Neuronal stem cell (in vitro differentiated cells): ENCODE results near the gene NEB.

Source experiments
- DNase-seq: peaks from one replicate; pipeline ENCODE4 v3.0.0-alpha.2; 2013; ENCODE audit warnings: low spot score
- H2AFZ ChIP-seq: one replicate; pipeline ENCODE4 v1.6.1; 2013; ENCODE audit warnings: mild to moderate bottlenecking, low read length, inconsistent platforms
- H2AK5ac ChIP-seq: 2 replicates; pipeline ENCODE4 v1.6.1; 2013; ENCODE audit warnings: low read depth, mild to moderate bottlenecking, inconsistent platforms, low read length, moderate library complexity, mixed read lengths
- H2BK120ac ChIP-seq: 2 replicates; pipeline ENCODE4 v1.6.1; 2013; ENCODE audit warnings: low read depth, mild to moderate bottlenecking, inconsistent platforms, low read length, moderate library complexity, mixed read lengths
- H2BK12ac ChIP-seq: one replicate; pipeline ENCODE4 v1.6.1; 2013; ENCODE audit warnings: low read length, inconsistent platforms
- H2BK15ac ChIP-seq: 2 replicates; pipeline ENCODE4 v1.6.1; 2013; ENCODE audit warnings: mild to moderate bottlenecking, low read length, inconsistent platforms, mixed read lengths
- H2BK5ac ChIP-seq: one replicate; pipeline ENCODE4 v1.6.1; 2013; ENCODE audit warnings: inconsistent platforms, mild to moderate bottlenecking, low read length, moderate library complexity
- H3K14ac ChIP-seq: one replicate; pipeline ENCODE4 v1.6.1; 2013; ENCODE audit warnings: low read length, inconsistent platforms
- H3K18ac ChIP-seq: 2 replicates; pipeline ENCODE4 v1.6.1; 2013; ENCODE audit warnings: low read length, inconsistent platforms
- H3K23ac ChIP-seq: 2 replicates; pipeline ENCODE4 v1.6.1; 2013; ENCODE audit warnings: low read depth, mild to moderate bottlenecking, mixed read lengths, low read length, inconsistent platforms; ENCODE audit not compliant: poor library complexity
- H3K27ac ChIP-seq: replicated peaks from 3 replicates; pipeline ENCODE4 v1.5.1; 2013; ENCODE audit warnings: low read length, inconsistent platforms
- H3K27me3 ChIP-seq, 3 experiments: 2 replicates each; pipeline ENCODE4 v1.6.1; 2013; ENCODE audit warnings: low read length in 3 of 3, mild to moderate bottlenecking in 2 of 3, inconsistent platforms in 1 of 3, low read depth in 1 of 3, mixed read lengths in 1 of 3, moderate library complexity in 1 of 3; ENCODE audit not compliant: control insufficient read depth in 3 of 3, insufficient read depth in 3 of 3
- H3K36me3 ChIP-seq, 2 donors: replicated peaks in 1 of 2; 2 replicates each; pipeline ENCODE4 v1.6.1; 2013; ENCODE audit warnings: low read length in 2 of 2; ENCODE audit not compliant: control insufficient read depth in 2 of 2, insufficient read depth in 2 of 2
- H3K4ac ChIP-seq: 2 replicates; pipeline ENCODE4 v1.6.1; 2013; ENCODE audit warnings: inconsistent platforms, mild to moderate bottlenecking, low read length, moderate library complexity
- H3K4me1 ChIP-seq, 2 donors: 1 replicate in 1 of 2; 2 replicates in 1 of 2; pipeline ENCODE4 v1.6.1; 2013; ENCODE audit warnings: low read length in 2 of 2, low read depth in 1 of 2; ENCODE audit not compliant: control insufficient read depth in 2 of 2, insufficient read depth in 1 of 2
- H3K4me2 ChIP-seq: one replicate; pipeline ENCODE4 v1.6.1; 2013; ENCODE audit warnings: mild to moderate bottlenecking, low read length, inconsistent platforms; ENCODE audit not compliant: insufficient read depth, poor library complexity, severe bottlenecking
- H3K4me3 ChIP-seq, 2 donors: 2 replicates each; pipeline ENCODE4 v1.5.1; 2013; ENCODE audit warnings: low read length in 2 of 2, mild to moderate bottlenecking in 2 of 2, inconsistent platforms in 1 of 2, moderate library complexity in 1 of 2
- H3K79me1 ChIP-seq: one replicate; pipeline ENCODE4 v1.6.1; 2013; ENCODE audit warnings: low read depth, mild to moderate bottlenecking, inconsistent platforms, low read length, moderate library complexity
- H3K9ac ChIP-seq: one replicate; pipeline ENCODE4 v1.6.1; 2013; ENCODE audit warnings: mild to moderate bottlenecking, low read depth, low read length, inconsistent platforms; ENCODE audit not compliant: poor library complexity
- H3K9me3 ChIP-seq, 2 donors: replicated peaks in 1 of 2; 2 replicates each; pipeline versions ENCODE3 to v1.6.1; 2013; ENCODE audit warnings: low read length in 2 of 2, mild to moderate bottlenecking in 2 of 2, inconsistent platforms in 1 of 2, low read depth in 1 of 2, mixed read lengths in 1 of 2, moderate library complexity in 1 of 2; ENCODE audit not compliant: control insufficient read depth in 2 of 2, insufficient read depth in 1 of 2
- H4K8ac ChIP-seq: one replicate; pipeline ENCODE4 v1.6.1; 2013; ENCODE audit warnings: low read depth, mild to moderate bottlenecking, inconsistent platforms, low read length, moderate library complexity
- H4K91ac ChIP-seq: one replicate; pipeline ENCODE4 v1.6.1; 2013; ENCODE audit warnings: low read length, low read depth, mild to moderate bottlenecking, inconsistent platforms; ENCODE audit not compliant: poor library complexity
- WGBS, 2 donors: extraction: QIAGEN DNeasy Blood & Tissue Kit; methylation state at CpG; one replicate each; pipeline ENCODE4 v1.1.7; 2013; ENCODE audit warnings: missing lambda C conversion rate in 2 of 2, mixed read lengths in 1 of 2; ENCODE audit not compliant: insufficient read length in 2 of 2, insufficient replicate concordance in 1 of 2; ENCODE audit errors: extremely low coverage in 2 of 2; 5-methylcytosine and 5-hydroxymethylcytosine counted together

Gene NEB

DNA sequence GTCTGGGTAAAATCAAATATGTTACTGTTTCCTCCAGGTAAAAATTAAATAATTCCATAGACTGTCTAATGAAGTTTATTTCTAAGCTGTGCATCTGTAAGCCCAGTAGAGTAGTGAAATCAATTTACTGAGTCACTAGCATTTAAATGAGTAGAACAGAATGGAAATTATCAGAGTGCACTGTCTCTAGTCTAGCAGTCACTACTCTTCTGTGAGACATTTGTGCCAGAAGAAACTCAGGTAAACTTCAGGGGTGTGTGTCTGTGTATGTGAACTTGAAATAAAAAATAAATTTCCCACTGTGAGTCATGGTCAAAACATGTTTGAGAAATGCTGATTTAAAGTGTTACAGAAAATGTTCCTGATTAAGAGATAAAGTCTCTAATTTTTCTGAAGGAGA lies 178.2 kb downstream of the NEB start:
- Histone ChIP-seq H3K4ac (no peak overlapping the region), H3K18ac (no peak overlapping the region), H3K4me2 (no peak overlapping the region), H3K9ac (no peak overlapping the region), H3K4me1 (peaks cover 0 to 5% of the 10 kb centered on the region in 2 donors), H2BK5ac (no peak overlapping the region), H3K9me3 (no peaks in the 10 kb centered on the region), H2AFZ (no peak overlapping the region), H2BK12ac (no peak overlapping the region), H3K36me3 (no peaks in the 10 kb centered on the region), H4K8ac (no peak overlapping the region), H2AK5ac (no peak overlapping the region), H2BK120ac (no peak overlapping the region), H3K79me1 (no peaks in the 10 kb centered on the region), H2BK15ac (no peak overlapping the region), H3K23ac (no peak overlapping the region), H3K27ac (no peak overlapping the region), H3K4me3 (no peak overlapping the region), H3K27me3 (no peaks in the 10 kb centered on the region), H4K91ac (no peak overlapping the region), H3K14ac (no peak overlapping the region)
- no peak for DNase-seq

DNA sequence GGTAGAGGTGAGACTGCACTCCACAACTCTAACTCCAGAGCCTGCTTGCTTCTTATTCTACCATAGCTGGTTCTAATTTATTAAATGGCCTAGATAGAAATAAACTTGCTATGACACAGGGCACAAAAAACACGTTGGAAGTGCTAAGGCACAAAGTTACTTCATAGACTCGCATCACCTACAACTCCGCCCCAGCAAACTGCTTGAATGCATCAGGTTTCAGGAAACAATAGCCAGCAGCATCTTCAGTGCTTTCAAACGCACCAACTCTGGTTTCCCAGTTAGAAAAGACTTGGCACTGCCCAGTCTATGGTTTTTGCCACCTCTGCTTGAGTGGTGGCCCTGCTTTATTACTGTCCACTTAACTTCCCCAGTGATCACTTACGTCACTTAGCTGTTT lies 182.0 kb downstream of the NEB start:
- no peak overlapping the region for H3K4me2 ChIP-seq
- H3K18ac ChIP-seq, result no peak overlapping the region
- no peak overlapping the region for H2BK5ac ChIP-seq
- no peak overlapping the region for H4K8ac ChIP-seq
- no peak overlapping the region for H2BK120ac ChIP-seq
- H2BK15ac ChIP-seq, result no peak overlapping the region
- no peak overlapping the region for H3K4me3 ChIP-seq
- WGBS, 2 donors, result no CpG with 5 or more reads among the region's 5 CpGs
- no peaks in the 10 kb centered on the region for H3K9me3 ChIP-seq
- H3K27me3 ChIP-seq, result no peaks in the 10 kb centered on the region
- no peak overlapping the region for H3K4ac ChIP-seq
- H3K36me3 ChIP-seq, result no peaks in the 10 kb centered on the region
- H3K79me1 ChIP-seq, result no peaks in the 10 kb centered on the region
- no peak for DNase-seq
- no peak overlapping the region for H2AFZ ChIP-seq
- H3K9ac ChIP-seq, result no peak overlapping the region
- no peak overlapping the region for H2AK5ac ChIP-seq
- no peak overlapping the region for H2BK12ac ChIP-seq
- no peak overlapping the region for H4K91ac ChIP-seq
- H3K27ac ChIP-seq, result no peak overlapping the region
- no peak overlapping the region for H3K23ac ChIP-seq
- no peak overlapping the region for H3K14ac ChIP-seq
- H3K4me1 ChIP-seq, result no peaks in the 10 kb centered on the region

DNA sequence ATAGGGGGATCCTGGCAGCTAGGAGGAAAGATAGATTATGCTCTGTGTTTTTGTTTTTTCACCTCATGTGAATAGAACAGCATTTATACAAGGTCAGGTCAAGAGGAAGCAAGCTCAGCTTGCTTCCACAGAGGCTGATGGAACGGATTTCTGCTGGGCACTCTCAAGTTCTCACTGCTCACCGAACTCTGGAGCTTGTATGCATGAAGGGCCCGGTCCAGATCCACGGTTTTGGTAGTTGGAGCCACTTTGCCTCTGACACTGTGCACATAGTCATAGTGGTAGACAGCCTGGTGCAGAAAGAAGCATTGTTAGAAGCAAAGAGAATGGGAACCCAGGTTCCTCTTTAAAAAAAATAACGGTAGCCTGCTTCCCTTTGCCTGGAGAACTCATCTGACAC lies 182.7 kb downstream of the NEB start:
- H3K27ac ChIP-seq, result no peak overlapping the region
- H3K23ac ChIP-seq, result no peak overlapping the region
- H3K9ac ChIP-seq, result no peak overlapping the region
- WGBS, 2 donors, result no CpG with 5 or more reads among the region's 5 CpGs
- H3K4me2 ChIP-seq, result no peak overlapping the region
- H3K27me3 ChIP-seq, result no peaks in the 10 kb centered on the region
- H3K79me1 ChIP-seq, result no peaks in the 10 kb centered on the region
- H2AFZ ChIP-seq, result no peak overlapping the region
- H2BK15ac ChIP-seq, result no peak overlapping the region
- no peak overlapping the region for H2BK120ac ChIP-seq
- no peak overlapping the region for H2BK5ac ChIP-seq
- no peak overlapping the region for H2BK12ac ChIP-seq
- H3K9me3 ChIP-seq, result no peaks in the 10 kb centered on the region
- H4K8ac ChIP-seq, result no peak overlapping the region
- no peak overlapping the region for H3K14ac ChIP-seq
- no peak overlapping the region for H4K91ac ChIP-seq
- no peak overlapping the region for H3K4me3 ChIP-seq
- H2AK5ac ChIP-seq, result no peak overlapping the region
- no peaks in the 10 kb centered on the region for H3K4me1 ChIP-seq
- H3K36me3 ChIP-seq, result no peaks in the 10 kb centered on the region
- H3K4ac ChIP-seq, result no peak overlapping the region
- no peak overlapping the region for H3K18ac ChIP-seq
- no peak for DNase-seq

DNA sequence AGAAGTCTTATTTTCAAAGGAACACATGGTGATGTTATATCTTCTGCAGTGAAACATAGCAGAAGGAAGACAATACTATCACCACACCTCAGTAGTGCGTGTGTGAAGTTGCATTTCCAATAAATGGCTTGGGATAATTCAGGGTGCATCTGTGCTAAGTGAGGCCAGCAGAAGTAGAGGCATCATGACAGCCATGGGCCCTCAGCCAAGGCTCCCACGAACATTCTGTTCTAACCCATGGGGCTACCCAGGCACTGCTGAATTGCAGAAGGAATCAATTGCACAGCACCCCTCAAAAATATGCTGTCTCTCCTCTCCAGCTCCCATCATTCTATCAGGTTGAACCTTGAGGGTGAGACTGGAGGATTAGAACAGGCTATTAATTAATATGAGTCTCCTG lies 185.1 kb downstream of the NEB start:
- Histone ChIP-seq H2AFZ (no peak overlapping the region), H3K4me2 (no peak overlapping the region), H2AK5ac (no peak overlapping the region), H3K4me3 (no peak overlapping the region), H4K8ac (no peak overlapping the region), H3K18ac (no peak overlapping the region), H3K27me3 (no peaks in the 10 kb centered on the region), H3K23ac (no peak overlapping the region), H3K36me3 (no peaks in the 10 kb centered on the region), H2BK12ac (no peak overlapping the region), H3K9ac (no peak overlapping the region), H2BK5ac (no peak overlapping the region), H2BK15ac (no peak overlapping the region), H2BK120ac (no peak overlapping the region), H3K79me1 (no peaks in the 10 kb centered on the region), H3K9me3 (no peaks in the 10 kb centered on the region), H3K14ac (no peak overlapping the region), H3K27ac (no peak overlapping the region), H4K91ac (no peak overlapping the region), H3K4ac (no peak overlapping the region), H3K4me1 (peaks cover 0 to 3% of the 10 kb centered on the region in 2 donors)
- no CpG with 5 or more reads among the region's 2 CpGs for WGBS, 2 donors
- DNase-seq, result no peak
